GF-D8 (cell line): ENCODE data around the gene PLXNA4.

Source experiments
- DNase-seq: peaks from one replicate; lab custom pipeline; 2025; lab: John Stamatoyannopoulos, UW

Gene PLXNA4

DNA sequence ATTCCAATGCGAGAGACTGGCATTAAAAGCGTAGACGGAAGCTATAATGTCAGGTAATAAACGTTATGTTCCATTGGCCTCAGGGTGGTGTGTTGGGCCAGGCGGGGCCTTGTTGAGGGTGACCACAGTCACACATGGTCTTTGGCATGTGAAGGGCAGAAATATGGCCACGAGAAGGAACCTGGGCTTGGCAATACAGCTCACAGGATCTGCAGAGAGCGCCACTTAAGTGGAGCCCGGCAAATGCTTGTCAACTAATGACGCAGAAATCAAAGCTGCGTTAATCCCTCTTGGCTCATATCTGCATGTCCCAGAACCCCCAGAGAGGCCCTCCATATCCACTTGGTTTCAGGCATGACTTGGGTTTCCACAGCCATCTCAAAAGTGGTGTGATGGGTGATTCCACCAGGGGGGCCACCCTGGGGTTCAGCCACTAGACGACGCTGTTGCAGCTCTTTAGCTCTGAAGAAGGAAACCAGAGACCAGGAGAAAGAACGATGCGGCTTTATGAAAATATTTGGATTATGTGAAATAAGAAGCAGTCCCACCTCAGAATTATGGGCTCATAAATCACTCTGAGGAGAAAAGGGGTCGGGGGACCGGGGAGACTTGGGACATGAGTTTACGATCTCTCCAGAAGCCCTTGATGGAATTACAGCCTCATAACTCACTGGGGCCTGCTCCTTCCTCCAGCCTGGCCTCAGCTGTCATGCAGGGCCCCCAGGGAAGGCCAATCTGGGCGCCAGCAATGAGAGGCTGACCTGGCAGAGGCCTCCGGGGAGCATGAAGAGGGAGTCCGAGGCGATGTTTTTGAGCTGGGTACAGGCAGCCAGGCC, 462.5 kb downstream of the PLXNA4 start:
- no peak for DNase-seq

- no peak for DNase-seq
These were observed 463.6 kb downstream of the PLXNA4 start for GRCh38 chr7:132112657-132113056.

DNA sequence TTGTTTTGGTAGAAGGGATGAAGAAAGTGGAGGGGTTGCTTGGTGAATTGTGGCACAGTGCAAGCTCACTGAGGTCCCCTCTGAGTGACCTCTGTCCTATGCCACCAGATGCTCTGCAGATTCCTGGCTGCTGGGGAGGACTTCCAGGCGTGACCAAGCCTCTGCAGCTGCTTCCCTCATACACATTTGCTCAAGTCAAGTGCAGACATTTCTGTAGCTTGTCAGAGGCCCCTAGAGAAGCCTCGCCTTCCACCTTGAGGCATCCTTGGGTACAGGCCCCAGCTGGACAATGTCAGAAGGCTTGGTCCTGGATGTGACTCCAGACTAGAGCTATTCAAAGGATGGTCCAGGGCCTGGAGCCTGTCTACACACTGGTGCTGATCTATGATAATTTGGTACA, 464.2 kb downstream of the PLXNA4 start:
- no peak for DNase-seq

DNA sequence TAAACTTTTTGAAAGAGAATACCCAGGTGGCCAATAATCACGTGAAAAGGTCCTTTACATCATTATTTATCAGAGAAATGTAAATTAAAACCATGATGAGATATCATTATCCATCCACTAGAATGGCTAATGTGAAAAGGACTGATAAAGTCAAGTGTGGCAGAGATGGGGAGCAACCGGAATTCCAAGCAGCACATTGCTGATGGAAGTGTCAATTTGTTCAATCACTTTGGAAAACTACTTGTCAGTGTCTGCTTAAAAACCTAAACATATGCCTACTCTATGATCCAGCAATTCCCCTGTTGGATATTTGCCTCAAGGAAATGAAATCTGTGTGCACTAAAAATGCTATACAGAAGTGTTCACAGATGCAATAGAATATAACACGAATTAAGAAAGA, 465.6 kb downstream of the PLXNA4 start:
- DNase-seq: no peak

GRCh38 chr7:132109769-132110168, 466.5 kb downstream of the PLXNA4 start:
- DNase-seq: no peak

DNA sequence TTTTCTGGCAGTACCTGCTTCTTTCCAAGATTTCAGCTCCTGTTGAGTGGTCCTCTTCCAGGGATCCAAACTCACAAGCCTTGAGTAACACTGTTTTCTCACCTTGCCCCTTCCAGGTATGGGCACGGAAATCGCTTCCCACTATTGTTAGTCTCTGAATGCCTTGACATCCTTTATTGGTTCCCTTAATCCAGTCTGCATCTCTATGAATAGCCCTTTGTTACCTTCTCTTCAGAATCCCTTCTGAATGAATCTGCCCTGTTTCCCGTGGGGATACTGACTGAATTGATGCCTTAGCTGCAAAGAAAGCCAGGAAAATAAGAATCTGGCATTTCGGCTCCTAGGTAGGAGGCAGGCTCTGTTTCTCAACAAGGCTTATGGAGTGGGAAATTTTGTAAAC, 467.7 kb downstream of the PLXNA4 start:
- DNase-seq: no peak

DNA sequence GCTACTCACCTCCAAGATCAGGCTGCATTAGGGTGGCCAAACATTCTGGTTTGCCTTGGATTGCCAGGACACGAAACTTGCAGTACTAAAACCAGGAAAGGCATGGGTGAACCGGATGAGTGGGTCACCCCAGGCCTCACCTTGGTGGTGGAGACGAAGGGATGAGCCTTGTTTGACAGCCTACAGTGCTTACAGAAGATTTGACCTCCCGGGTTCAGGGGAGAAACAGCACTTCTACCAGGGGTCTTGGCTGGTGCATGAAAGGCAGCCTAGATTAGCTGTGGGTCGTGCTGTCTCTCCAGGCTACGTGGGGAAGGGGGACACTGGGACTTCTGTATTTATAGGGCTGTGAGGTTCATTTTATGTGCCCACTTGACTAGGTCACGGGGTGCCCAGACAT, 469.8 kb downstream of the PLXNA4 start:
- no peak for DNase-seq

DNA sequence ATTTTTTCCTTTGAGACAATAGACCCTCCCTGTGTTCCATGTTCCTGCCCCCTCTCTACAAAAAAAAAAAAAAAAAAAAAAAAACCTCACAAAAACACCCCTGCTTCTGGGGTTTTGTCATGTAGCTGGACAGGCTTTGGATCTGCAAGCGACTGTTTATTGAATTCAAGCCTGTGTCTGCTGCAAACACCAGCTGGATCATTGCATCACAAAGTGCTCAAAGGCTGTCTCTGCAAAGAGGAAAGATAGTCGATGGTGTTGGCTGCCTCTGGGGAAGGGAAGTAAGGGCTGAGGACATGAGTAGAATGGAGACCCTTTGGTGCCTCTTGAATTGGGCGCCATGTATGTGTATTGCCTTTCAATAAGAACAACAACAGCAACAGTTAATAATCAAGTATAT, 471.2 kb downstream of the PLXNA4 start:
- no peak for DNase-seq

DNA sequence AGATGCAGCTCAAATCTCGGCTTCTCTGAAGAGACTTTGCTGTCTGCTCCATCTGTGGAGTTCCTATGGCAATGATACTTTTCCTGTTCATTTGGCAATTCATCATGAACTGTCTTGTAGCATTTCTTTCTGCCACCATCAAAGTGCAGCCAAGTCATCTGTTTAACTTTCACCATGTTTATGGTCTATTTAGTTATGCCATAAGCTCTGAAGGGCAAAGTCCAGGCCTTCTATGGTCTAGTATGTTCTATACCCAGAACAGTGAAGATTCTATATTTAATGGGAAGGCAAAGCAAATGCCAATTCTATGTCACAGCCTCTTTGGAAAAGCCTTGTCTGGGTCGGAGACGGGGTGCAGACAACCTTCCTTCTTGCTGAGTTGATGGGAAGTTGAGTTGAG, 472.6 kb downstream of the PLXNA4 start:
- DNase-seq: no peak

DNA sequence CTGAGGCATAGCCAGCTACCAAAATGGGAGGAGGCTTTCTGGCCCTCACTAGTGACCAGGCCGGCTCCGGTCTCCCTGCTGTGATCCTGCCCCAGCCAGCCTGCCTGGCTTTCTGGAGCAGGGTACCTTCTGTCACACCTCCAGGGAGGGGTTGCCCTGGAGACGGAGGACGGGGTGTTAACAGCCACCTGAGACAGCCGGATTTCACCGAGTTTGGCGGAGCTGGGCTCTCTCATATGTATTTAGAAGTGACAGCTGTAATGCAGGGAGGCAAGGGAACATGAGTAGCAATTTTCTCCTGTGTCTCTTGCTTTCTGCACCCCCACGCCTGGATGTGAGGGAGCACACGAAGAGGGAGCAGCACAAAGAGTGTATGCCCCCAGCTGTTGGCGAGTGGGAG, 473.3 kb downstream of the PLXNA4 start:
- no peak for DNase-seq

GRCh38 chr7:132102391-132102790, 473.9 kb downstream of the PLXNA4 start:
- no peak for DNase-seq

DNA sequence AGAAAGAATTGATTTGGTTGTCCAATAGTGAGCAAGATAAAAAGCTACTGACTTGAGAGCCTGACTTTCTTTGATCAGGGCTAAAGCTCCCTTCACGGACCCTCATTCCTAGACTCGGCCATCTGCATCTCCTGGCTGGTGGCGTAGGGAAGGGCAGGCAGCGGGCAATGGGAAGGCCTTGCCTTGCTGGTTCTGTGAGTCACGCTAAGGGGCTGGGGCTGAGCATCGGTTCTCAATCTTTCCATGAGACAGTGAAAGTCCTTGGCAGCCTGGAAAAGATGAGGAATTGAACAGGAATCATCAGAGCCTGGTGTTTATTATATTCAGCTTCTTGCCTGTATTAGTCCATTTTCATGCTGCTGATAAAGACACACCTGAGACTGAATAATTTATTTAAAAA, 475.3 kb downstream of the PLXNA4 start:
- DNase-seq: no peak

DNA sequence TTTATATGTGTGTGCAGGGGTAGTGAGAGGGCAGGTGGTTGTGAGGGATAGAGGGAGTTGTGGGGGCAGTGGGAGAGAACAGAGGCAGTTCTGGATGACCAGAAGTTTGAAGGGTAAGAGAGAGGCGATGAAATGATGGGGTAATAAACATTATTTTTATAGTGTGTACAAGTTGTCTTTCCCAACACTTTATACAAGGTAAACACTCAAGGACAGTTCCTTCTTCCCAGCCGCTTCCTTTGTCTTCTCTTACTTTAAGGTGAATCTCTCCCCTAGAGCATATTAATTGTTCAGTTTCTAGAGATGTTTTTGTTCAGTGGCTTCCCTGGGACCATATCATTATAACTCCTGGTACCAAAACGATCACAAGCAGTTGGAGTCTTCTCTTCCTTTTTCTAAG, 475.8 kb downstream of the PLXNA4 start:
- DNase-seq: no peak

DNA sequence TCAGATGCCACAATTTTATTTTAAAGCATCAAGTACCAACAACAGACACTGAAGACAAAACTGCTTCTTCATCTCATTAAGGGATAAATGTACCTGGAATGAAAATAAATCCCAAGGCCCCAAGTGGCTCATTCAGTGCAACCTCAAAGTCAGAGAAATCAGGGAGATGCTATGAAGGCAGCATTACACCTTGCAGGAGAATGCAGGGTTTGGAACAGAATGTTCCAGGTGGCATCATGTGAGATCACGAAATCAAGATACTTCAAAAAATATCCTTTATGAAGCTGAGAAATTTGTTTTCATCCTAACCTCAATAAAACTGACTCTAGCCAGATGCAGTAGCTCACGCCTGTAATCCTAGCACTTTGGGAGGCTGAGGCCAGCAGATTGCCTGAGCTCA, 477.1 kb downstream of the PLXNA4 start:
- no peak for DNase-seq

GRCh38 chr7:132098327-132098726, 477.9 kb downstream of the PLXNA4 start:
- no peak for DNase-seq

- no peak for DNase-seq
These were observed 478.6 kb downstream of the PLXNA4 start for GRCh38 chr7:132097550-132098134.

- DNase-seq: no peak
These were observed 481.0 kb downstream of the PLXNA4 start for GRCh38 chr7:132095111-132095765.

GRCh38 chr7:132092106-132092505, 484.2 kb downstream of the PLXNA4 start:
- no peak for DNase-seq

- no peak for DNase-seq
These were observed 484.6 kb downstream of the PLXNA4 start for GRCh38 chr7:132091706-132092105.

GRCh38 chr7:132090444-132090843, 485.8 kb downstream of the PLXNA4 start:
- no peak for DNase-seq

DNA sequence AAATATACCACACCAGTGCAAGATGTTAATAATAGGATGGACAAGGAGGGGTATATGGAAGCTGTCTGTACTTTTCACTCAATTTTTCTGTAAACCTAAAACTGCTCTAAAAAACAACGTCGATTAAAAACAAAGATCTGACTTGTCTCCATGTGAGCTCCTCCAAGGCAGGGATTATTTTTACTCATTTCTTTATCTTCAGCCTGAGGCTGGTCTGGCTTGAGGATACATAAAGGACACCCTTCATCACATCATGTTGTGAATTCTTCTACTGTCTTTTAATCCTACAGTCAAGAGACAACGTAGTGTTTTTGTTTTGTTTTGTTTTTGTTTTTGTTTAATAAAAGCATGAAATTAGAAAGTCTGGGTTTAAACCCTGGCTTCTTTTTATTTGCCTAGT, 486.9 kb downstream of the PLXNA4 start:
- no peak for DNase-seq

DNA sequence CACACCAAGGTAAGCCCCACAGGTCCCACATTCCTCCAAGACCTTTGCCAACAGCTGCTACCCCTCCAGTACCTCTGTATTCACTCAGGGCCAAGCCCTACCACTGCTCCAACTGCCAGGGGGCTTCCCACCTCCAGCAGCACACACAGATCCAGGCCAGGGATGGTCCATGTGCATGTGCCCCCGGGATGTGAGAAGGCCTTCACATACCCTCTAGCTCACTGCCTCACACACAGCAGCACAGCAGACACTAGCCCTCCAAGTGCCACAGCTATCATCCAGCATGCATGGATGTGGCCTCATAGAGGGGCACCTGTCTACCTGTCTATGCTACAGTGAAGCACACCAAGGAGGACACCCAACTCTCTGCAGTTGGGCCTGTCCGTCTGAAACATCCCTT, 488.8 kb downstream of the PLXNA4 start:
- no peak for DNase-seq

DNA sequence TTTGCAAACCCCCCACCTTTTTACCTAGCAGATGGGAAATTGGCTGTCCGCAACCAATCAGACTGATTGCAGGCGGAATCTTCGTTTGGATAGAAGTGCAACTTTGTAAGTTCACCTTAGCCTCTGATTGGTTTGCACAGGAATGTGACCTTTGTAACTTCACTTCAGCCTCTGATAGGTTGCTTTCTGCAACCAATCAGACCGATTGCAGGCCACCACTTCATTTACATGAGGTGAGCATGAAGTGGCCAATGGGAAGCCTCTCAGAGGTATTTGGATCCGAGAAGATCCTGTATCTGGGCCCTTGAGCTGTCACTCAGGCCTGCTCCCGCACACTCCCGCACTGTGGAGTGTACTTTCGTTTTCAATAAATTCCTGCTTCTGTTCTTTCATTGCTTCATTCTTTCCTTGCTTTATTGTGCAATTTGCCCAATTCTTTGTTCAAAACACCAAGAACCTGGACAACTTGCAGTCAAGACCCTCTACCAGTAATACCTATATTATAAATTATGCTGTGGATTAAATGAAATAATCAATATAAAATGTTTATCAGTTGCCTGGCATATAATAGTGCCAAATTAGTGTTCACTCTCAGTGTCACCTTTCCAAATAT, 491.4 kb downstream of the PLXNA4 start:
- DNase-seq: no peak
